GM18909 (cell line): Measurements from ENCODE around the gene EXO5.
A peak's percentile ranks its signal among the peaks of the same experiment; 100 is the strongest.
"Not testable (repeated sequence)": the region's sequence is repeated elsewhere in the genome, so short reads cannot be mapped to it uniquely, and the experiment has no call there.

Experiments used
- ATAC-seq: cut with Tn5 transposase; IDR thresholded peaks from one replicate; pipeline ENCODE4 v1.9.1; 2021; ENCODE audit warnings: mild to moderate bottlenecking; ENCODE audit not compliant: unreplicated experiment, poor library complexity

EXO5 gene, protein sequence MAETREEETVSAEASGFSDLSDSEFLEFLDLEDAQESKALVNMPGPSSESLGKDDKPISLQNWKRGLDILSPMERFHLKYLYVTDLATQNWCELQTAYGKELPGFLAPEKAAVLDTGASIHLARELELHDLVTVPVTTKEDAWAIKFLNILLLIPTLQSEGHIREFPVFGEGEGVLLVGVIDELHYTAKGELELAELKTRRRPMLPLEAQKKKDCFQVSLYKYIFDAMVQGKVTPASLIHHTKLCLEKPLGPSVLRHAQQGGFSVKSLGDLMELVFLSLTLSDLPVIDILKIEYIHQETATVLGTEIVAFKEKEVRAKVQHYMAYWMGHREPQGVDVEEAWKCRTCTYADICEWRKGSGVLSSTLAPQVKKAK

GRCh38 chr1:40508375-40509341 lies at the start of gene EXO5:
Gene EXO5, plus strand, starts transcription at chr1:40508767. Its CDS starts 5,778 bp downstream, at chr1:40514545.
- ATAC-seq, result peak; percentile 74

DNA sequence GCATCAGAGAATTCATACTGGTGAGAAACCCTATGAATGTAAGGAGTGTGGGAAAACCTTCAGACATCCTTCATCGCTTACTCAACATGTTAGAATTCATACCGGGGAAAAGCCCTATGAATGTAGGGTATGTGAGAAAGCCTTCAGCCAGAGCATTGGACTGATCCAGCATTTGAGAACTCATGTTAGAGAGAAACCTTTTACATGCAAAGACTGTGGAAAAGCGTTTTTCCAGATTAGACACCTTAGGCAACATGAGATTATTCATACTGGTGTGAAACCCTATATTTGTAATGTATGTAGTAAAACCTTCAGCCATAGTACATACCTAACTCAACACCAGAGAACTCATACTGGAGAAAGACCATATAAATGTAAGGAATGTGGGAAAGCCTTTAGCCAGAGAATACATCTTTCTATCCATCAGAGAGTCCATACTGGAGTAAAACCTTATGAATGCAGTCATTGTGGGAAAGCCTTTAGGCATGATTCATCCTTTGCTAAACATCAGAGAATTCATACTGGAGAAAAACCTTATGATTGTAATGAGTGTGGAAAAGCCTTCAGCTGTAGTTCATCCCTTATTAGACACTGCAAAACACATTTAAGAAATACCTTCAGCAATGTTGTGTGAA lies 45.5 kb upstream of the EXO5 start:
- no peak for ATAC-seq

- no peak for ATAC-seq
Observed at GRCh38 chr1:40469327-40469726, 39.2 kb upstream of the EXO5 start.

- no peak for ATAC-seq
Observed at GRCh38 chr1:40475268-40475667, 33.3 kb upstream of the EXO5 start.

DNA sequence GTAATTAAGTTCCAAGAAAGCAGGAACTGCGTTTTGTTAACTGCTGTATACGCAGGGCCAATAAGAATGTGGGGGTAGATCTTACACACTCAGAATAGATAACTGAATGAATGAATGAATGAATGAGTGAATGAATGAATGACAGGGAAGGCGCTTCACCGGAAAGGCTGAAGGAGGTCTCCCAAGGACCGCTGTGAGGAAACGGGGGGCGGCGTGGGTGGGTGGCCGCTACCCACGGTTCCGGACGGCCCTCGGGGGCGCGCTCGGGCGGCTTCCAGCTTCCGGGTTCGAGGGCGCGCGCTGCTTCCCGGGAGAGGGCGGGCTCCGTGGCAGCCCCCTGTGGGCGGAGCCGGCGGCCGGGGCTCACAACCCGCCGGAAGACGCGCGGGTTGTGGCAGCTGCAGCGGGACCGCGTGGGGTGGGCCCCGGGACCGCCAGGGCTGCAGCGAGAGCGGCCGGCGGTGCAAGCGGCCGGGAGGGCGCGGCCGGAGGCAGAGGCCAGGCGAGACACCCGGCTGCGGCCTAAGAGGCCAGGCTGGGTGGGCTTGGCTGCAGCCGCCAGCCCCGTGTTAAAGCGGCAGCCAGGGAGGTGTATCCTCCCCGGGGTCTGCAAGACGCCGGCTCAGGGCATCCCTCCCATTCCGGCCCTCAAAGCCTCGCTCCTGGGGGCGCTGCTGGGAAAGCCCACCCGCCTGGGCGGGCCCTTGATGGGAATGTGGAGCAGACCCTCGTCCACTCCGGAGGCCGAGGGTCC lies 31.5 kb upstream of the EXO5 start, which contains the start of gene ZFP69:
Gene ZFP69 (plus strand): TSS at position 367 of the 754 bp plus-strand sequence. CDS start 2,072 bp downstream, outside the sequence.
- ATAC-seq, result peak; percentile 87

GRCh38 chr1:40477678-40478053 lies 30.9 kb upstream of the EXO5 start:
- peak; percentile 29 for ATAC-seq

- no peak for ATAC-seq
Observed at GRCh38 chr1:40478276-40478675, 30.3 kb upstream of the EXO5 start.

- ATAC-seq, result no peak
Observed at GRCh38 chr1:40479156-40479555, 29.4 kb upstream of the EXO5 start.

GRCh38 chr1:40495315-40495903 lies 13.2 kb upstream of the EXO5 start:
- ATAC-seq, result no peak

GRCh38 chr1:40502651-40503050 lies 5.9 kb upstream of the EXO5 start:
- ATAC-seq, result not testable (repeated sequence)

GRCh38 chr1:40507973-40508372 lies 594 bp upstream of the EXO5 start:
- no peak for ATAC-seq

- no peak for ATAC-seq
Observed at GRCh38 chr1:40519517-40519916, 10.9 kb downstream of the EXO5 start.

DNA sequence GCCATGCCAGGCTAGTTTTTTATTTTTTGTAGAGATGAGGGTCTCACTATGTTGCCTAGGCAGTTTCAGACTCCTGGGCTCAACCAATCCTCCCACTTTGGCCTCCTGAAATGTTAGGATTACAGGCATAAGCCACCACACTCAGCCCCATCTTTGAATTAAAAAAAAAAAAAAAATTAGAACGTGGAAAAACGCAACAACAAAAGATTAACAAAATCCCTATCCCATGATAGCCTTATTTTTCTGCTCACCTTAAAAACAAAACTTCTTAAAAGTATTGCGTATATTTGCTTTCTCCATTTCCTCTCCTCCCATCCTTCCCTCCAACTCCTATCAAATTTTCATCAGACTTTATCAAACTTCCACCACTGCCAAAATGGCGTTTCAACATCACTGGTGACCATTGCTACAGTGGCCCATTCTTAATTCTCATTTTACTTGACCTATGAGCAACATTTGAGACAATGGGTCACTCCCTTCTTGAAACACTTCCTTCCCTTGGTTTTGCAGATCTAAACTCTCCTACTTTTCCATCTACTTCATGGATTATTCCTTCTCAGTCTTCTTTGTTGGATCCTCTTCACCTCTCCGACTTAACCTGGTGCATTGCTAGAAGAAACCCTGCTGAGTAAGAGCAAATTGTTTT lies 22.3 kb downstream of the EXO5 start:
- no peak for ATAC-seq

GRCh38 chr1:40531381-40532061 lies 23.0 kb downstream of the EXO5 start, which contains the start of gene ZNF684:
Gene ZNF684, plus strand, starts transcription at chr1:40531637. Its CDS starts 1,530 bp downstream, at chr1:40533167.
- ATAC-seq, result peak; percentile 95

- ATAC-seq, result no peak
Observed at GRCh38 chr1:40532062-40532389, 23.5 kb downstream of the EXO5 start.

- no peak for ATAC-seq
Observed at GRCh38 chr1:40532844-40533424, 24.4 kb downstream of the EXO5 start.

- ATAC-seq, result no peak
Observed at GRCh38 chr1:40534589-40534988, 26.0 kb downstream of the EXO5 start.

DNA sequence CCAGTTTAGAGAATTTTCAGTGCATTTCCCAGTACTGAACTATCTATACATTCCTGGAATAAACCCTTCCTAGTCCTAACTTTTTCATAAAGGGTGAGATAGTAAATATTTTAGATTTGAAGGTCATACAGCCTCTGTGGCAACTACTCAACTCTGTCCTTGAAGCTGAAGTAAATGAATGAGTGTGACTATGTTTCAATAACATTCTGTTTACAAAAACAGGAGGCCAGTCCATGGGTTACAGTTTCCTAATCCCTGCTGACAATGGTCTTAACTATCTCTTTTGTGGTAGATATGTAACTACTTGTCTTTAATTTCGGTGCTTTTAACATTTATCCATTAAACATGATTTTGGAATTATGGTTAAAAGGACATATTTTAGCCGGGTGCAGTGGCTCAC lies 27.2 kb downstream of the EXO5 start:
- no peak for ATAC-seq
